DMS 273 (cell line): ENCODE results near the gene NEK11.
A peak's percentile ranks its signal among the peaks of the same experiment; 100 is the strongest.
"Not testable (repeated sequence)": the region's sequence is repeated elsewhere in the genome, so short reads cannot be mapped to it uniquely, and the experiment has no call there.

ENCODE experiments used
- DNase-seq: peaks from one replicate; lab custom pipeline; 2025; ENCODE audit not compliant: unreplicated experiment; lab: John Stamatoyannopoulos, UW

The NEK11 gene

DNA sequence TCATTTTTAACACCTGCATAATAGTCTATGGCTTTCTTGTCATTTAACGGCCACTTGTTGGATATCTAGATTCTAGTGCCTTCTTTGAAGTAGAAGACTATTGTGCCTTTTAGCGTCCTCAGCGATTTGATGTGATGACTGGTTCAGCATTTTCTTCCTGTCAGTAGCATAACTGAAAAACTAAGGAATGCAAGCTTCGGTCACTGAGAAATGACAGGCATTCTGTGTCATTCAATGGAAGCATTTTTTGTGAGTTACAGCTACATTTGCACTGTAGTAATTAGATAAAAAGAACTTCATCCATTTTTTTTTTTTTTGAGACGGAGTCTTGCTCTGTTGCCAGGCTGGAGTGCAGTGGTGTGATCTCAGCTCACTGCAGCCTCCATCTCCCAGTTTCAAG is 10.3 kb downstream of the NEK11 start:
- DNase-seq: no peak

DNA sequence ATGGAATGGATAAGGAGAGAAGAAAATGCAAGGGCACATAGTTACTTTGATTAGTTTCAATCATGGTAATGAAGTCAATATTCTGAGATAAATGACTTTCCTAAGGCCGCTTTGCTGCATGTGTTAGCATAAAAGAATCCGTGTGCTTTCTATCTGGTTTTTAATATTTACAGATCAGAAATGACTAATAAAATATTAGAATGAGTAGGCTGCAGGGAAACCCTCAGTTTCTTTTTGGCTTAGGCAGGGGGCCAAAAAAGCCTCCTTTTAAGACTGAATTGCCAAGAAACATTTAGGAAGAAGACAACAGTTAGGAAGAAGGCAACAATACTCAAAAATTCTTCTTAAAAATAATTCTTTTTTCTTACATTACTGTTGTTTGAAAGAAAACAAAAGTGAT is 11.6 kb downstream of the NEK11 start:
- DNase-seq: no peak

GRCh38 chr3:131042271-131042985 is 15.8 kb downstream of the NEK11 start:
- not testable (repeated sequence) for DNase-seq

- DNase-seq: peak; percentile 11
Observed at GRCh38 chr3:131047582-131047981, 20.9 kb downstream of the NEK11 start.

- no peak for DNase-seq
Observed at GRCh38 chr3:131048030-131048429, 21.4 kb downstream of the NEK11 start.

DNA sequence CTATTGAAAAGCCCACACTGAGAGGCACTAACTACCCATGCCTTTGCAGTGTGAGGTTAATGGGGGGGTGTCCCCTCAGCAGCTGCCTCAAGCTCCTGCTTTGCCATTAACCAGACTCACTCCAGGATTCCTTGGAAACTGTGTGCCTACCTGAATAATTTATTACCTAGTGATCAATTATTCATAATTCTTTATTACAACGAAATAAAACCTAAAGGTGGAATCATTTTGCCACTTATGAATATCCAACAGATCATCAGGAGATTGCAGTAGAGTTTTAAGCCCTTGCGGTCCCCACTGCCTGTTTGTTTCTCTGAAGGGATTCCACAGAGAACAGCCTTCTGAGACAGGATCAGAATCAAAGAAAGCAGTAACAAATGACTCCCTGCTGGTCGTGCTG is 23.3 kb downstream of the NEK11 start:
- DNase-seq: no peak

- peak; percentile 38 for DNase-seq
Observed at GRCh38 chr3:131053043-131053859, 26.6 kb downstream of the NEK11 start.

DNA sequence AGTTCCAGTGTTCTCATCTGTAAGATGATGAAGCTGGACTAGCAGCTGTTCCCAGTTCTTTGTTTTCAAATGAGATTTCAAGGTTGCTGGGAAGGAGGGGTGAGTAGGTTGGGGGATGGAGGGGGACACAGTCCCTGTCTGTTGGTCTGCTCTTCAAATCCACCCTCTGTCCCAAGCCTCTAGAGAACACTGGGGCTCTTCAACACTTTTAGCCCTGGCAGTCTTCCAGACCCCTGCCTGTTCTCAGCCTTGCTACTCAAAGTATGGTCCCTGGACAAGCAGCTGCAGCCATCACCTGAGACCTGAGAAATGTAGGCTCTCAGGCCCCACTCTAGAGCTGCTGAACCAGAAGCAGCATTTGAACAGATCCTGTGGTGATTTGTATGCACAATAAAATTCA is 41.3 kb downstream of the NEK11 start:
- peak; percentile 10 for DNase-seq

GRCh38 chr3:131072099-131072559 is 45.5 kb downstream of the NEK11 start:
- DNase-seq: no peak

- DNase-seq: no peak
Observed at GRCh38 chr3:131072845-131073244, 46.2 kb downstream of the NEK11 start.

DNA sequence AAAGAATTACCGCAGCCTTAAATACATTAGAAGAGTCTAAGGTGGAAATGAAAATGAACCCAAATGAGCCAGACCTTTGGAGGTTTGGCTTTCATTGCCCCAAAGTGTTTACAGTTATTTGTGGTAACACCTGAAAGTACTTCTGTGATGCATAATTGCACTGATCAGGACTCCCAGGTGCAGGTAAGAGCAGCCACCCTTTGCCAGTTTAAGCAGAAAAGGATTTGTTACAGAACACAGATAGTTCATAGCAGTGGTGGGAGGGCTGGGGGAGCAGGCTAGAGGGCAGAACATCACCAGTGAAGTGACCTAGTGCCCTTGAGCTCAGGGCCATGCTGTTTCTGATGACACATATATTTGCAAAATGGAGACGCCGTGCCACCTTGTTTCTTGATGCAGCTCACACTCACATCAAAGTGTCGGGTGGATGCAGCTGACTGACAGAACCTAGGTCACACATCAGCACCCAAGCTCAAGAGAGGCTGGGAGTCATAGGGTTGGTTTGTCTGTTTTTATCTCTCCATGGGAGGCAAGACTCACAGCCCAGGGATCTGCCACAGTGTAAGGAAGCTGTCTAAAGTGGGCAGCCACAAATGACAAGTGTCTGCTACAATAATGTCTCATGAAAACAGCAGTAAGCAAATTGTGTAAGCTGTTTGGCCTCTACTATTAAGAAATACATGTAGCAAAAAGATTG is 49.1 kb downstream of the NEK11 start:
- no peak for DNase-seq

DNA sequence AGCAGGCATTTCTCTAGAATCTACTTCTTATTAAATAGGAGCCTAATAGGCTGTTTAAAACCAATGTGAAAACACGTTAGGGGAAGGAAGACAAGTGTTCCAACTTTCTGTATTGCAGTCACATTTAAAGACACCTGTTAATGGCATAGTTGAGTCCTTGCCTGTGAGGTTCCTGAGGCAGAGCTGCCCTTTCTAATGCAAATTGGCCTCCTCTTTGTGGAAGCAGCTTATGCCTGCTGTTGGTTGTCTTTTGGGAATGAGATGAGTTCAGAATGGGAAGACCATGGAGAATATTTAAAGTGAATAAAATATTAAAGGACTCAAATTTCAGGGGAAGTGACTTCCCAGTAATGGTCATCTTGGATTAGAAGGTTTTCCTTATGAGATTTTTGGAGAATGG is 51.2 kb downstream of the NEK11 start:
- DNase-seq: no peak

DNA sequence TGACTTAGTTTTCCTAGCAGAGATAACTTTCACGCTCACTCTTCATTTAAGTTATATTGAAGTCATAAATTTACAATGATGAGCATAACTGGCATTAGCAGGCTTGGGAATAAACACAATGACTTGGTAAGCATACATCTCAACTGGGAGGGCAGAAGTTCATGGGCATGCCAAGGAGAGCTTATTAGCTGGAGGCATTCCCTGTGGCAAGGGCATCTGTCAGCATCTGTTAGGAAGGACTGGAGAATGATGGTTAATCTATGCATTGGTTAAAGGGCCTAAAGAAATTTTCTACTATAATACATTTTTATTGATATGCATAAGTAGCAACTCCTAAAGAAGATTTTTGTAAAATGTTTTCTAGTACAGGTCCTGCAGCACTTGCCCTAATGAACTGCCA is 52.4 kb downstream of the NEK11 start:
- DNase-seq: peak; percentile 35

- DNase-seq: no peak
Observed at GRCh38 chr3:131081224-131081623, 54.5 kb downstream of the NEK11 start.

GRCh38 chr3:131082246-131082645 is 55.6 kb downstream of the NEK11 start:
- DNase-seq: no peak

- DNase-seq: peak; percentile 99
Observed at GRCh38 chr3:131082871-131083863, 56.5 kb downstream of the NEK11 start.

GRCh38 chr3:131091768-131092167 is 65.1 kb downstream of the NEK11 start:
- peak; percentile 43 for DNase-seq

- no peak for DNase-seq
Observed at GRCh38 chr3:131107637-131108433, 81.2 kb downstream of the NEK11 start.

GRCh38 chr3:131109156-131109555 is 82.5 kb downstream of the NEK11 start:
- no peak for DNase-seq

- no peak for DNase-seq
Observed at GRCh38 chr3:131110087-131110486, 83.4 kb downstream of the NEK11 start.
